ENCODE data around the gene TMEM91.
A peak's percentile ranks its signal among the peaks of the same experiment; 100 is the strongest.

The TMEM91 gene

DNA sequence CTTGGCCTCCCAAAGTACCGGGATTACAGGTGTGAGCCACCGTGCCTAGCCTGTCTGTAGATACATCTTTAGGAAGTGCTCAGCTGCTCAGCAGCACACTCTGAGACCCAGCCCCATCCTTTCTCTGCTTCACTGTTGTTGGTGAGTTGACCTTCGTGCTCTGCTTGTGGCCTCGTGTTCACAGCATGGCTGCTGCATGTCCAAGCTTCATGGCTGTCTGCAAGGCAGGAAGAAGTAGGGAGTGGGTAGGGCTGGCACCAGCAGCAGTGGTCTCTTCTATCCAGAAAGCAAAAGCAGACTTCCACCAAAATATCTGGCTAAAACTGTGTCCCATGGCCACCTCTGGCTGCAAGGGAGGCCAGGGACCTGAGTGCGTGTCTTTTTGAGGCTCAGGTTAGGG lies 36.6 kb downstream of the TMEM91 start:
- DNase-seq: no peak

DNA sequence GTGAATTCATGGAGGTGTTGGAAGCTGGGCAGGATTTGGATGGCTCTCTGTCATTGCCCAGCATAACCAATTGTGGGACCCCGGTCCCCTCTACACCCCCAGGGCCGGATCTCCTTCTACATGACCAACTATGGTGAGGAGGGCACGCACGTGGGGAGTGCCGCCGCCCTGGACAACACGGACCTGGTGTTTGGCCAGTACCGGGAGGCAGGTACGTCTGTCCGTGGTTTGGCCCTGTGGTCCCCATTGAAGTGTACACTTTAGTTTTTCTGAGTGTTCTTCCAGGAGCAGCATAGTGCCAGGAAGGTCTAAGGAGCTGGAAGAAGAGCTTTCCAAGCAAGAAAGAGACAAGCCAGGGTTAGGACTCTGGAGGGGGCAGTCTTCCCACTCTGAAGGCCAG lies 37.6 kb downstream of the TMEM91 start:
- no peak for DNase-seq

DNA sequence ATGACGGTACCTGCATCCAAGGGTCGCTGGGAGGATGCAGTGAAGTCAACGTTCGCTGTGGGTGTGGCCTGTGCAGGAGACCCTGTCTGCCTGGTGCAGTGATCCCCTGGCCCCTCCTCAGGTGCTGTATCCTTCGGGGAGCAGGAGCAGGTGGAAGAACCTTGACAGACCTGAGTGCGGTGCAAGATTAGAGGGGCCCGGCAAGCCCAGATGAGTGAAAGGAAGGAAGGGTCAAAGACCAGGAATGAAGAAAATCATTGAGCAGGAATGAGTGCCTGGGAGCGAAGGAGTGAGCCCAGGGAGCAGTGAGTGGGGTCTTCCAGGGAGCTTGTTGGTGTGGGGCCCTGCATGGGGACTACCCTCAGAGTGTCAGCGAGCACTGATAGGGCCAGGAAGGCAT lies 38.1 kb downstream of the TMEM91 start:
- no peak for DNase-seq

DNA sequence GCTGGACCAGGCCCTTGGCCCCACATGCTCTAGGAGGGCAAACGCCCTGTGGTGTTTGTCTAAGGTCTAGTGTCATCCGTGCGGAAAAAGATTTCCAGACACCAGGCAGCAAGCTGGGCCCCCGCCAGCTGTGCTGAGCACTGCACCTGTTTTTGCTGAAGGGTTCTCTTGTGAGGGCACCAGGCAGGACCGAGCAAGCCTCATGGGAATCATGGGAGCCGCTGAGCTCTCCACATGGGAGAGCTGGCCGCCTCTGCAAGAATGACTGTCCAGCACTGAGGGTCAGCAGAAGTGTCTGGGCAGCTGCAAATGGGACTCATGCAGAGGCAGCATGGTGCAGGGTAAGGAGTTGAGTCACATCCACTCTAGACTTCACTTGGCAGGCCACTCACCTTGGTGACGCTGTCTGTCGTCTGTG lies 38.8 kb downstream of the TMEM91 start:
- DNase-seq: peak; percentile 87 to 88

DNA sequence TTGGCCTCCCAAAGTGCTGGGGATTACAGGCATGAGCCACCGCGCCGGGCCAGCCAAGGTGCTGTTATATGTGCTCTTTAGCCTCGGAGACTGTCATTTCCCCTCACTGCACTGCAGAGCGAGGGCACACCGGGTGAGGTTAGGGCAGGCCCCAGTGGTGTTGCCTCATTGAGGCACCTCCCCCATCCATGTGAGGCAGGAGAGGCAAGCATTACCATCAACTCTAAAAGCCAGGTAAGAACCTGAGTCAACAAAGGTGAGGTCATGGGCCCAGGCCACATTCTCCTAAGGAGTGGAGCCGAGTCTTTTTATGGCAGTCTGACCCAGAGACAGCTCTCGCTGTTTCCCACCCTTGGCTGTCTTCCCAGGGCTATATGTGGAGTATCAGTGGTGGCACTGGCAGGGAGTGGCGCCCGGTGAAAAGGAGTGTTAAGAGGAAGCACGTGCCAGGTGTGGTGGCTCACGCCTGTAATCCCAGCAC lies 39.9 kb downstream of the TMEM91 start:
- no peak for DNase-seq

DNA sequence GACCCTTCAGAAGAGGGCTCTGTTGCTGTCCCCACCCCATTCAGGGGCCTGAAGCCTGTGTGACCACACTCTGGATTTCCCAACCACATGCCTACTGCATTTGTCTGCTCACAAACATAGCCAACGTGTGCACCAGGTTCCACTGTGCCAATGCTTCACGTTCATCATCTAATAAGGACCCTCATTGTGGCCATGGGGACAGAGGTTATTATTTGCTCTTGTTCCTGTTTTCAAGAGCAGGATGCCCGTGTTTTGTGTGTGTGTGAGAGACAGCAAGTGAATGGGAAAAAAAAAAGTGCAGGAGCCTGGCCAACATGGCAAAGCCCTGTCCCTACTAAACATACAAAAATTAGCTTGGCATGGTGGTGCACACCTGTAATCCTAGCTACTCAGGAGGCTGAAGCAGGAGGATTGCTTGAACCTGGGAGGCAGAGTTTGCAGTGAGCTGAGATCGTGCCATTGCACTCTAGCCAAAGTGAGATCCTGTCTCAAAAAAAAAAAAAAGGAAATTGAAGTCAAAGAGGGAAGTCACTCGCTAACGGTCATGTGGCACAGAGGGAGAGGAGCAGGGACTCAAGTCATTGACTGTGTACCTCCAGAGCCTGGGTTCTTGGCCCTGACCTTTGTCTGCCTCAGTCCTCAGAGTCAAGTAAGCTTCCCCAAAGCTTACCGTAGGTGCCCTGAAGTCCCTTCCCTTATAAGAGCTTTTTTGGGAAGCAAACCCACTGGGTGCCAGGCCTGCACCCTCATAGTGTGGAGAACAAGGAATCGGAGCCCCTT lies 44.0 kb downstream of the TMEM91 start:
- DNase-seq: no peak

DNA sequence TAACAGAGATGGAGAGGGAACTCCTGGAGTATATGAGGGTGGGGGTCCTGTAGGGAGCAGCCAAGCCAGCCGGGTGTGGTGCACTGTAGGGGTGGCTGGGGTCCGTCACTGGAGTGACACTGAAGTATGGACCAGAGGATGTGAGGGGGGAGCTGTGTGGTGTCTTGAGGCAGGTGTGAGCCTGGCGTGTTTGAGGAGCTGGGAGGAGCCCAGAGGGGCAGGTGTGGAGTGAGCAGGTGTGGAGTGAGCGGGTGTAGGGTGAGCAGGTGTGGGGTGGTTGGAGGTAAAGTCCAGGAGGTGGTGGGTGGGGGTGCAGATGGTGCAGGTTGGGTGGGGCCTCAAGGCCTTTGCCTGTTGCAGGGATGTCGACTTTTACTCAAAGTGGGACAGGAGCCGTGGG lies 45.0 kb downstream of the TMEM91 start:
- peak; percentile 78 to 83 for DNase-seq

DNA sequence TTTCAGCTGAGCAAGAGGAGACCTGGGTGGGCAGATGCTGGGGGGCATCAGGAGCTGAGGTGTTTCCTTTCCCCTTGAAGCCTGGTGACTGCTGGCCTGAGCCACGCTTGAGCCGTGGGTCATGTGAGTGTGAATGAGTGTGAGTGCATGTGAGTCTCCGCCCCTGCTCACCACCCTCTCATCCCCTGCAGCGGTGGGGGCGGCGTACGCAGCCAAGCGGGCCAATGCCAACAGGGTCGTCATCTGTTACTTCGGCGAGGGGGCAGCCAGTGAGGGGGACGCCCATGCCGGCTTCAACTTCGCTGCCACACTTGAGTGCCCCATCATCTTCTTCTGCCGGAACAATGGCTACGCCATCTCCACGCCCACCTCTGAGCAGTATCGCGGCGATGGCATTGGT lies 45.6 kb downstream of the TMEM91 start:
- no peak for DNase-seq

DNA sequence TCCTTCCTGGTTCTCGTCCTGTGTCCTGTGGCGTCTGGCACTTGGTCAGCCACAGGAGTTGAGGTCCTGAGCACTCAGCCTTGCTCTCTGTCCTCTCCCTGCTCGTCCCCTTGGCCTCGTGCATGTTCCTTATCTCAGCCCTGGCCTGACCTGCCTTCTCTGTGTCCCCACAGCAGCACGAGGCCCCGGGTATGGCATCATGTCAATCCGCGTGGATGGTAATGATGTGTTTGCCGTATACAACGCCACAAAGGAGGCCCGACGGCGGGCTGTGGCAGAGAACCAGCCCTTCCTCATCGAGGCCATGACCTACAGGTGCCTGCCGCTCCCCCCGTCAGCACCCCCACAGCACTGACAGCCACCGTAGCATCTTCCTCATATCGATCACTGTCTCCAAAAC lies 46.1 kb downstream of the TMEM91 start:
- no peak for DNase-seq

DNA sequence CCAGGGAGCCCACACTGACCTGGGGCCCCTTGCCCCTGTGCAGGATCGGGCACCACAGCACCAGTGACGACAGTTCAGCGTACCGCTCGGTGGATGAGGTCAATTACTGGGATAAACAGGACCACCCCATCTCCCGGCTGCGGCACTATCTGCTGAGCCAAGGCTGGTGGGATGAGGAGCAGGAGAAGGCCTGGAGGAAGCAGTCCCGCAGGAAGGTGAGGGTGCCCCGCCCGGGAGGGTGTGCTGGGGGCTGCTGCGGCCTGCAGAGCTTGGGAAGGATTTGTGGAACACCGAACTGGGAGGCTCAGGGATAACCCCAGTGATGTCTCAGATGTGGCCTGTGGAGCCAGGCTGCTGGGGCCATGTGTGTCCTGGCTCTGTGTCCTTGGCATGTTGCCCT lies 46.6 kb downstream of the TMEM91 start:
- DNase-seq: no peak

DNA sequence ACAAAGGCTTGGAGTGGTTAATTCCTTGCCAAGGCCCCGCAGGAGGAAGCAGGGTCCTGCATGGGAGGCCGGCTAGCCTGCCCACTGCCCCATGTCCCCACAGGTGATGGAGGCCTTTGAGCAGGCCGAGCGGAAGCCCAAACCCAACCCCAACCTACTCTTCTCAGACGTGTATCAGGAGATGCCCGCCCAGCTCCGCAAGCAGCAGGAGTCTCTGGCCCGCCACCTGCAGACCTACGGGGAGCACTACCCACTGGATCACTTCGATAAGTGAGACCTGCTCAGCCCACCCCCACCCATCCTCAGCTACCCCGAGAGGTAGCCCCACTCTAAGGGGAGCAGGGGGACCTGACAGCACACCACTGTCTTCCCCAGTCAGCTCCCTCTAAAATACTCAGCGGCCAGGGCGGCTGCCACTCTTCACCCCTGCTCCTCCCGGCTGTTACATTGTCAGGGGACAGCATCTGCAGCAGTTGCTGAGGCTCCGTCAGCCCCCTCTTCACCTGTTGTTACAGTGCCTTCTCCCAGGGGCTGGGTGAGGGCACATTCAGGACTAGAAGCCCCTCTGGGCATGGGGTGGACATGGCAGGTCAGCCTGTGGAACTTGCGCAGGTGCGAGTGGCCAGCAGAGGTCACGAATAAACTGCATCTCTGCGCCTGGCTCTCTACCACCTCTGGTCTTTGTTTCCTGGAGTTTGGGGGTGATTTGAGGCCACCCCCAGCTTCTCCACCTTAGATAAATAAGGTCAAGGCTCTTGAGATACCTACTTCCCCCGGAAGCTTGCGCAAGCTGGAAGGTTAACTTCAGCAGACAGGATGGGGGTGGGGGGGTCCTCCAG lies 48.2 kb downstream of the TMEM91 start:
- no peak for DNase-seq

DNA sequence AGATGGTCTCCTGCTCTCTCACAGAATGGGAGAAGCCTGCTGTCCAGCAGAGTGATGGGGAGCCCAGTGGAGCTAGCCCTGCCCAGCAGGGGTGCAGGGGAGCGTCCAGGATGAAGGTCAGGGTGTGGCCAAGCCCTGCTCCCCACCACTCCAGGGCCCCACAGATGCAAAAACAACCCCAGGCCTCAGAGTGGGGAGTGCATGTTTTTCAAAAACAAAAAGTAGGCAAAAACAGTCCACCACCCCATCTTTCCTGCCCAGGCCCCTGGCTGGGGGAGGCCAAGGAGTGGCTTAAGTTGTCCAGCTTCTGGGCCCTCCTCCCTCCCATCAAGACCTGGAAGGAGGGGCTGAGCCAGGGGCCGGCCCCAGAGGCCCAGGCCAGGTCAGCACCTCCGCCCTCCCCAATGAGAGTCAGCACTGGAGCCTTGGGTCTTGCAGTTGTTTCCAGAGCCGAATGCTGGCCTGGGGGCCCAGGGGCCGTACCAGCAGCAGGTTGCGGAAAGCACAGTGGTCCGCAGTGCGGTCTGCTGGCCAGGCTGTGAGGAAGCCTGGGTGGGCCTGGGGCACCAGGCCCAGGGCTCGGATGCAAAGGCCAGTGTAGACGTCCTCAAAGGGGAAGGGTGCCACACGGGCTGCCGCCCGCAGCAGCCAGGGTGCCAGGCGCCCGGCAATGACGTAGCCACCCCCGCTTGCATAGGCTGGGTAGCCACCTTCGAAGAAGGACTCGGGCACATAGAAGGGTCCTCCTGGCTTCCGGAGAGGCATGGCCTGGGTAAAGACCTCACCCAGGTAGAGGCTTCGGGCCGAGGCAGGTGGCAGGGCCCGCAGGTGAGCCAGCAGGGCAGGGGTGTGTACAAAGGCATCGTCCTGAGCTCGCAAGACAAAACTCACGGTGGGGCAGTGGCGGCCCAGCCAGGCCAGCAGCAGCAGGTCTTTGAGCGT lies 49.1 kb downstream of the TMEM91 start:
- DNase-seq: no peak

DNA sequence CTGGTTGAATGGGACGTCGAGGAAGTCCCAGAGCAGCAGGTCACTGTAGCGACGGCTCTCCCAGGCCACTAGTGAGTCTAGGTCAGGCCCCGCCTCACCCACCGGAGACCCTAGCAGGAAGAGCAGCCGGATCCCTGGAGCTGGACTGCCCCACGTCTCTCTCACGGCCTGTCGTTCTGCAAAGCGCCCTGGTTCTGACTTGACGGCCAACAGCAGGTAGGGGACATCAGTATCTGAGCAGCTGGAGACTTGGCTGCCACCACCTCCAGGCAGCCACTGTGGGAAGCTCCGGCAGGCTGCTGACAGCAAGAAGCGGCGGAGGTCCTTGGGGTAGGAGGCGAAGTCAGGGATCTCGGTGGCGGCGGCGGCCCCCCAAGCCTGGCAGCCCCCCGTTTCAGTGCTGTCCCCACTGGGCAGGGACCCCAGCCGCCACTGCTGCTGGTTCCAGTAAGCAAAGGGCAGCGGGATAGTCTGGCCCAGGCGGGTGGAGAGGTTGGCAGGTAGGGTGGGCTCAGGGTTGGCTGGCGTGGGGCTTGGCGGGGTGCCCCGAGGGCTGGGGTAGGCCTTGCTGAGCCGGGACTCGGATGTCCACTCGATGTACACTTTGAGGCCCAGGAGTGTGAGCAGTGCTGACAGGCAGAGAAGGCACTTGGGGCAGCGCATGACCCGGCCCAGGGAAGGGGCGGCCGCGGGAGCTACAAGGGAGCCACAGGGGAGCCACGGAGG lies 49.9 kb downstream of the TMEM91 start:
- DNase-seq: no peak

DNA sequence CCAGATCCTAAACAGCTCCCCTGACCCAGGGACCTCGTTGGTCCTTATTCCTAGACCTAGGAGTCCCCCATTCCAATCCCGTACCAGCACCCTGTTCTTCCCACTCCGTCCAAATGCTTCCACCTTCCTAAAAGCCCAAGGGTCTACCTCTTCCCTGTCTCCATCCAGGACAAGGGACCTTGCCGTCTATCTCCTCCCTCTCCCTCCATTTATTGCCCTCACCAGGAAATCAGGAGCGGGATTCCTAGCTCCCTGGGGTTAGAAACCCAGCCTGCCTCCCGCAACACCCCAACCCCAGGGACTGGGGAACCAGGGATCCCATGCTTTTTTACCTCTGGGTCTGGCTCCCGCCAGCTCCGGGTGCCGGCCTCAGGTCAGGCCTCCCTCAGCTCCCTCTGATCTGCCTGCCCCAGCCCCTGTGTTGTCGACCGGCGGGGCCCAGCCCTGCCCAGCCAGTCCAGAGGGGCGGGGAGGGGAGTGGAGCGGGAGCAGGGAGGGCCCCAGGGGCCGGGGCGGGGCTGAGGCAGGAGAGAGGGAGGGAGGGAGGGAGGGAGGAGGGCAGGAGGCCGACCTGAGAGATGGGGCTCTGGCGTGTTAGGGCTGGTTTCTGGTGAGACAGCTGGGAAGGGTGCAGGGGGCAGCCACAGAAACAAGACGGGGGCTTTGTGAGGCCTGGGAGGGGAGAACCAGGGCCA lies 50.8 kb downstream of the TMEM91 start, which contains the start of gene B3GNT8:
TSS of gene B3GNT8 (minus strand) at position 423 of the 695 bp plus-strand sequence. CDS start 596 bp downstream, outside the sequence.
- DNase-seq: peak; percentile 84 to 92

DNA sequence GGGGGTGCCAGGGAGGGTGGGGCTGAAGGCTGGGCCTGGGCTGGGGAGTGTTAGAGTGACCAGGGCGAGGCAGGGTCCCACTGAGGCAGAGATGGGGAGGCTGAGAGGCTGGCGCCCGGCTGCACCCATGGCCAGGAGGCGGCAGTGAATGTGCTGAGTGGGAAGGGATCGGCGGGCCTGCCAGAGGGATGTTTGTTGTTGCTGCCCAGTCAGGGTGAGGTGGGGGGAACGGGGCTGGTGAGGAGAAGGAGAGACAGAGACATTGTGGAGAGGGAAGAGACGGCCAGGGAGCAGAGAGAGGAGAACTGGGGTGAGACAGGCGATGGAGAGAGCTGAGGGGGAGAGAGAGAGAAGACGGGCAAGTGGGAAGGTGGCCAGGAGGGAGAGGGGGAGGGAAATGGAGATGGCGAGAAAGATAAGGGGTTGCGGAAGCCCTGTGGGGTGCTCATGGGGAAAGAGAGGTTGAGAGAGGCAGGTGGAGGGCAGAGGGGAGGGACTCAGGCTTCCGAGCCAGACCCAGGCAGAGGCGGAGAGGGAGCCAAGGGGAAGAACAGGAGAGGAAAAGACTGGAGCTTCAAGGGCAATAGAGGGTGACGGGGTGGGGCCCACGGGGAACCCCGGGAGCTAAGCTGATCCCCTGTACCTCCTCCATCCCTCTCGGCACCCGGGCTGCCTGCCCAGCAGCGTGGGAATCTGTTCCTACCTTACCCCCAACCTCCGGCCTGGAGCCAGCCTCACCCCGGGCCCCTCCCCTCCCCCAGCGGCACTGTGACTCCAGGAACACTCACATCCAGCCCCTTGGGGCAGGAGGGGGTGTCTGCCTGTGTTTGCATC lies 51.5 kb downstream of the TMEM91 start:
- DNase-seq: peak in 1 of 2 experiments; percentile 25

DNA sequence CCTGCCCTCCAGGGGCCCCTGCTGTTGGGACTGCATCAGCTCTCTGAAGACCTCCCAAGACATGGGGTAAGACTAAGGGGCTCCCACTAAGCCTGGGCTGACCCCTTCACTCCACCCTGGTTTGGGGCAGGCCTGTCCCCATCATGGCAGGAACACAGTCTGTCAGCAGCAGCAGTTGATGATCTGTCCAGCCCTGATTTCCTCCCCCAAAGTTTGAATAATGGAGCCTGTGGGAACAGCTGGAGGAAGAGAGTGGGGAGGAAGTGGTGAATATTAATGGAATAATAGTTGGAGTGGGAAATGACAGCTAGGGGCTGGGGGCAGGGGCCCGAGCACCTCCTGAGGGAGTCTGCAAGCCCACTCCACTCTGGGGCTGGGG lies 52.1 kb downstream of the TMEM91 start:
- no peak for DNase-seq

DNA sequence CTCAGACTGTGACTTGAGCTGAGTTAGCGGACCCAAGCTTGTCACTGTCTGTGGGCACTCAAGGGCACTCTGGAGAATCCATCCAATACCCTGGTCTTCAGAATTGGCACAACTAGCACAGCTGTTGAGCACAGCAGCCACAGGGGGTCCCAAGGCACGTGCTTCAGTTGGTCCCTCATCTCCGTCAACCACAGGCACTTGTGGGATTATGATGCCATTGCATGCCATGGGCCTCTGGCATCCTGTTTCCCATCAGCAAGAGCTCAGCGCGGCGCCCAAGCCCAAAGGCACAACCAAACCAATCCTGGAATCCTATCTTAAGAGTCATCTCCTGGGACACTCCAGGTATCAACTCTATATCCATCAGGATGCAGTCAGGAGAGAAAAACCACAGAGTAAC lies 54.6 kb downstream of the TMEM91 start:
- no peak for DNase-seq

DNA sequence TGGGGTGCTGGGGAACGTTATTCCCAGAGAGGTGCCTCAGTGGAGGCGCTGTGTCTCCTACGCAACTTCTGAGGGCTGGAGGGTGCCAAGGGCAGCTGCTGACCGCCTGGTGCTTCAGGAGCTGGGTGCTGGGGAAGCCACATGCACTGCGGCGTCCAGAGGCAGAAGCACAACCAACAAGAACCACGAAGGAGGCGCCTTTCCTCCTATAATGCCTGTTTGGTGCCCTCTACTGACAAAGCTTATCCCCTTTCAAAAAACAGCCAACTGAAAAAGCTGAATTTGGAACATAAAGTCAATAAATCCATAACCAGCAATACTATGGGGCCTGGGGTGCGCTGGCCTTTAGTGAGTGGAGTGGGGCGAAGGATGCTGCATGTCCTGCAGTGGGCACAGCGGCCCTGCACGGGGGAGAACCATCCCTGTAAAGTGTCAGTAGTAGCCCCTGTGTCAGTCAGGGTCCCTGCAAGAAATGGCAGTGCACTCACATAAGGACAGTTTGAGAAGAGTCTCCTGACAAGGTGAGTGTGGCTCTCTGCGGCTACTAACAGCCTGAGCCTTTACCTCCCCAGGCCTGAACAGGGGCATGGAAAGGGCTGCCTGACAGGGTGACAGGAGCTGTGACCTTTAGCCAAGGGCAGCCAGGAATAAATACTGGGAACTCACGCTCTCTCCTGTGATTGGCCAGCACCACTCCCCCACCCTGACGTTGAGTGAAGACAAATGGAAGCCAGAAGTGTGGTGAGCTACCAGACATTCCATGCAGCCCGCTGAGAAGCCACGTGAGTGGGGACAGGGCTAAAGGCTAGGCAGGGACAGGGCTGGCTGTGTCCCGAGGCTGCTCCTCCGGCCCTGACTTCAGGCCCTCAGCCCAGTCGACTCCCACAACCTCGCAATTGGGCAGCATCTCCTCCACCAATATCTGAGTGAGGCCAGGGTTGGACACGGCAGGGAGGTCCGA lies 55.4 kb downstream of the TMEM91 start:
- no peak for DNase-seq

DNA sequence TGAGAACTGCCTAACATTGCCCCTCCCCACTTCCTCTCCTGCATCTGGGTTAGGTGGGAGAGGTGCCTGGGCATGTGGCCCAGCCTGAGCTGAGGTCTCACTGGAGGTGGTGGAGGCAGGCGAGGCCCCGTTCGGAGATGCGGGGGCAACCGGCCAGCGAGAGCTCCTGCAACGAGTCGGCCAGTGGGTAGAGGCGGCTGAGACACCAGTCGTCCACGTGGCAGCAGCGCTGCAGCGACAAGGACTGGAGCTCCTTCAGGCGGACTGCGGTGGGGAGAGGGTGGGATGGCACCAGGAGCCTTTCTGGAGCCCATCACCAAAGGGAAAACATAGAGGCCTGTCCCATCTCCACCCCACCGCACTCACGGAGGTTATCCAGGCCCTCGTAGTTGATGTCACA lies 56.8 kb downstream of the TMEM91 start:
- DNase-seq: no peak

Data from NCI-H187 (cell line).